Calu3 (cell line): Measurements from ENCODE around the gene NPIPB9. TPM values are rescaled to one million over a fixed set of nuclear protein-coding genes. Genes with fewer than 3 reads are reported as not detected.
A peak's percentile ranks its signal among the peaks of the same experiment; 100 is the strongest.
"Not testable (repeated sequence)": the region's sequence is repeated elsewhere in the genome, so short reads cannot be mapped to it uniquely, and the experiment has no call there.

Experiments used
- BruUV-seq: library from RNA; stranded (reverse); fragments of 400-500 nt; replicated peaks from 2 replicates; lab custom pipeline; 2021; lab: Mats Ljungman, UMichigan
- CTCF ChIA-PET: fragments of 300-600 bp; sonication (Branson Sonifier 250); formaldehyde crosslinking; loops from one replicate; lab custom pipeline; 2022; ENCODE audit warnings: antibody characterized with exemption; lab: Charles Lee
- DNase-seq: peaks from one replicate; pipeline ENCODE4 v3.0.0; 2022
- H3K27ac Mint-ChIP-seq: one replicate; pipeline ENCODE4 v1.8.0; 2022; ENCODE audit warnings: mixed read lengths; ENCODE audit not compliant: unreplicated experiment
- H3K27me3 Mint-ChIP-seq: one replicate; pipeline ENCODE4 v1.8.0; 2022; ENCODE audit warnings: mixed read lengths; ENCODE audit not compliant: unreplicated experiment
- H3K36me3 Mint-ChIP-seq: one replicate; pipeline ENCODE4 v1.8.0; 2022; ENCODE audit warnings: mild to moderate bottlenecking, moderate library complexity, mixed read lengths; ENCODE audit not compliant: insufficient read depth, unreplicated experiment
- H3K4me1 Mint-ChIP-seq: one replicate; pipeline ENCODE4 v1.8.0; 2022; ENCODE audit warnings: mild to moderate bottlenecking, low read depth, mixed read lengths; ENCODE audit not compliant: unreplicated experiment
- H3K4me3 Mint-ChIP-seq: one replicate; pipeline ENCODE4 v1.8.0; 2022; ENCODE audit warnings: mild to moderate bottlenecking, low read depth, moderate library complexity, mixed read lengths; ENCODE audit not compliant: unreplicated experiment
- H3K9me3 Mint-ChIP-seq: one replicate; pipeline ENCODE4 v1.8.0; 2022; ENCODE audit warnings: low read depth, mixed read lengths; ENCODE audit not compliant: unreplicated experiment
- CTCF ChIP-seq: fragments of 200-600 bp; IDR thresholded peaks from one replicate; pipeline ENCODE4 v1.8.0; 2022; ENCODE audit warnings: antibody characterized with exemption; ENCODE audit not compliant: unreplicated experiment
- intact Hi-C: fragments of 100-400 bp; cut with micrococcal nuclease; formaldehyde crosslinking; loops from one replicate; pipeline ENCODE4 v1.10.0; 2022; ENCODE audit not compliant: unreplicated experiment
- microRNA-seq: library from miRNA; unstranded; fragments of <30 nt; microRNA quantifications from one replicate; pipeline ENCODE4 v1.2.0, GENCODE V29; 2022
- total RNA-seq: library from RNA; stranded (reverse); gene quantifications from 2 replicates; pipeline ENCODE4 v1.2.3, GENCODE V29; 2022

The NPIPB9 gene
- total RNA-seq, 1 experiment from 2014 or later = 5.2 TPM

GRCh38 chr16:28820016-28820415 is 68.4 kb downstream of the NPIPB9 start:
- DNase-seq = no peak
- no TSS peak for BruUV-seq
- Mint-ChIP-seq H3K9me3 (peaks cover 4% of the 10 kb centered on the region), H3K27me3 (no peaks in the 10 kb centered on the region), H3K36me3 (peaks cover 80% of the 10 kb centered on the region), H3K4me3 (no peak overlapping the region), H3K4me1 (peaks cover 22% of the 10 kb centered on the region), H3K27ac (peak overlapping the region; percentile 63)
- intact Hi-C loops = no loop called here
- no peak for TF ChIP-seq CTCF
- CTCF ChIA-PET = interaction anchor here (1.0 kb wide), 1 partner anchor 59 kb away, joined by 10 read pairs; no protein-coding TSS in a partner anchor

GRCh38 chr16:28820546-28820945 is 69.0 kb downstream of the NPIPB9 start:
- CTCF ChIA-PET = not testable (repeated sequence)
- H3K4me3 Mint-ChIP-seq = peak overlapping the region; percentile 97
- peak overlapping the region; percentile 90 for H3K27ac Mint-ChIP-seq

GRCh38 chr16:28821874-28822519 is 70.4 kb downstream of the NPIPB9 start:
- Mint-ChIP-seq H3K4me1 (peaks cover 41% of the 10 kb centered on the region), H3K9me3 (peaks cover 4% of the 10 kb centered on the region), H3K4me3 (peak overlapping the region; percentile 97), H3K27ac (peak overlapping the region; percentile 90), H3K27me3 (no peaks in the 10 kb centered on the region), H3K36me3 (peaks cover 89% of the 10 kb centered on the region)
- DNase-seq = no peak
- no peak for TF ChIP-seq CTCF
- CTCF ChIA-PET = interaction anchor here (0.5 to 0.6 kb wide), 2 partner anchors 174 to 274 kb away, joined by 3 to 4 read pairs; no protein-coding TSS in a partner anchor
- TSS peak; percentile 82 for BruUV-seq
- intact Hi-C loops = no loop called here

More at GRCh38 chr16:28820546-28820945, 69.0 kb downstream of the NPIPB9 start:
- BruUV-seq, intact Hi-C loops, DNase-seq, H3K27me3 Mint-ChIP-seq, H3K9me3 Mint-ChIP-seq: not testable (repeated sequence)
- Mint-ChIP-seq H3K4me1 (peaks cover 27% of the 10 kb centered on the region), H3K36me3 (peaks cover 84% of the 10 kb centered on the region)

Small RNA genes lying within 50 kb of the gene (microRNA-seq; reads per million reads assigned to microRNA genes)
- not detected for gene MIR6862-2

Other genes with a start within 250 kb of the NPIPB9 start
- gene IL27, start 245.0 kb upstream of the NPIPB9 start, total RNA-seq = not detected in 2 replicates
- 0.27 and 0.73 TPM in 2 replicates for gene NUPR1, start 212.8 kb upstream of the NPIPB9 start, total RNA-seq
- gene SGF29, start 197.9 kb upstream of the NPIPB9 start, total RNA-seq = 27.9 and 31.0 TPM in 2 replicates
- gene SULT1A2, start 154.7 kb upstream of the NPIPB9 start, total RNA-seq = 1.9 and 2.5 TPM in 2 replicates
- 14.0 and 15.0 TPM in 2 replicates for gene SULT1A1, start 141.7 kb upstream of the NPIPB9 start, total RNA-seq
- 1.2 and 1.8 TPM in 2 replicates for gene NPIPB8, start 113.7 kb upstream of the NPIPB9 start, total RNA-seq
- gene EIF3C, start 40.3 kb upstream of the NPIPB9 start, total RNA-seq = 1,403 and 1,537 TPM in 2 replicates
- 276 and 286 TPM in 2 replicates for gene ATXN2L, start 71.2 kb downstream of the NPIPB9 start, total RNA-seq
- 273 and 286 TPM in 2 replicates for gene TUFM, start 94.6 kb downstream of the NPIPB9 start, total RNA-seq
- 60.9 and 67.9 TPM in 2 replicates for gene SH2B1, start 112.1 kb downstream of the NPIPB9 start, total RNA-seq
- 3.7 and 5.7 TPM in 2 replicates for gene ATP2A1, start 126.7 kb downstream of the NPIPB9 start, total RNA-seq
- 30.2 and 34.3 TPM in 2 replicates for gene RABEP2, start 173.5 kb downstream of the NPIPB9 start, total RNA-seq
- not detected in 2 replicates for gene CD19, start 180.2 kb downstream of the NPIPB9 start, total RNA-seq
- 91.0 and 92.3 TPM in 2 replicates for gene NFATC2IP, start 199.2 kb downstream of the NPIPB9 start, total RNA-seq
- gene SPNS1, start 223.0 kb downstream of the NPIPB9 start, total RNA-seq = 44.8 and 50.0 TPM in 2 replicates
- 9.7 and 11.3 TPM in 2 replicates for gene LAT, start 233.3 kb downstream of the NPIPB9 start, total RNA-seq